SH-SY5Y (cell line): ENCODE results near the gene LDLRAD2.

Source experiments
- GATA2 ChIP-seq: IDR thresholded peaks from 2 replicates; pipeline ENCODE4 v1.6.1; 2011; ENCODE audit warnings: mild to moderate bottlenecking, low read depth, low read length
- GATA3 ChIP-seq: IDR thresholded peaks from 2 replicates; pipeline ENCODE4 v1.6.1; 2011; ENCODE audit warnings: low read depth, mild to moderate bottlenecking, low read length, moderate library complexity

- TF ChIP-seq GATA2 (no peak), GATA3 (no peak)
Measured at GRCh38 chr1:21871943-21872342, 59.9 kb downstream of the LDLRAD2 start.
